ENCODE data around the gene DNHD1.
A peak's percentile ranks its signal among the peaks of the same experiment; 100 is the strongest.

Gene DNHD1

GRCh38 chr11:6601041-6601461 is 104.0 kb downstream of the DNHD1 start:
- no peak for DNase-seq

GRCh38 chr11:6602096-6602940 is 105.2 kb downstream of the DNHD1 start:
- no peak for DNase-seq

GRCh38 chr11:6603287-6604080 is 106.4 kb downstream of the DNHD1 start, which contains the start of the genes ILK and RRP8:
Gene ILK, plus strand, starts transcription at chr11:6603774. Its CDS starts 498 bp downstream, at chr11:6604272.
Gene RRP8, minus strand, starts transcription at chr11:6603616. Its CDS starts 114 bp downstream, at chr11:6603502.
- peak; percentile 13 for DNase-seq

- DNase-seq: peak; percentile 2
Measured at GRCh38 chr11:6604081-6604626, 107.1 kb downstream of the DNHD1 start.

GRCh38 chr11:6604790-6605189 is 107.7 kb downstream of the DNHD1 start:
- DNase-seq: no peak

- DNase-seq: no peak
Measured at GRCh38 chr11:6606471-6607189, 109.5 kb downstream of the DNHD1 start.

GRCh38 chr11:6607190-6607795 is 110.2 kb downstream of the DNHD1 start:
- no peak for DNase-seq

- no peak for DNase-seq
Measured at GRCh38 chr11:6608011-6608410, 110.9 kb downstream of the DNHD1 start.

GRCh38 chr11:6608726-6609501 is 111.8 kb downstream of the DNHD1 start:
- DNase-seq: no peak

- no peak for DNase-seq
Measured at GRCh38 chr11:6609502-6610015, 112.5 kb downstream of the DNHD1 start.

GRCh38 chr11:6610591-6610990 is 113.5 kb downstream of the DNHD1 start:
- DNase-seq: no peak

GRCh38 chr11:6611092-6611962 is 114.2 kb downstream of the DNHD1 start:
- no peak for DNase-seq

- DNase-seq: no peak
Measured at GRCh38 chr11:6611963-6612212, 114.8 kb downstream of the DNHD1 start.

GRCh38 chr11:6612213-6613041 is 115.3 kb downstream of the DNHD1 start, which contains the start of gene TAF10:
Gene TAF10, minus strand, starts transcription at chr11:6612216. Its CDS starts 27 bp downstream, at chr11:6612189.
- peak; percentile 52 for DNase-seq

GRCh38 chr11:6613496-6613895 is 116.4 kb downstream of the DNHD1 start:
- no peak for DNase-seq

- DNase-seq: no peak
Measured at GRCh38 chr11:6614446-6614845, 117.4 kb downstream of the DNHD1 start.

- DNase-seq: no peak
Measured at GRCh38 chr11:6615046-6615445, 118.0 kb downstream of the DNHD1 start.

- no peak for DNase-seq
Measured at GRCh38 chr11:6615882-6616585, 119.0 kb downstream of the DNHD1 start.
